ENCODE results near the gene ELAVL3. TPM values are rescaled to one million over a fixed set of nuclear protein-coding genes. Genes with fewer than 3 reads are reported as not detected.
"Not testable (repeated sequence)": the region's sequence is repeated elsewhere in the genome, so short reads cannot be mapped to it uniquely, and the experiment has no call there.

ELAVL3 gene
- polyA plus RNA-seq, 3 donors from 2014 or later, result not detected

DNA sequence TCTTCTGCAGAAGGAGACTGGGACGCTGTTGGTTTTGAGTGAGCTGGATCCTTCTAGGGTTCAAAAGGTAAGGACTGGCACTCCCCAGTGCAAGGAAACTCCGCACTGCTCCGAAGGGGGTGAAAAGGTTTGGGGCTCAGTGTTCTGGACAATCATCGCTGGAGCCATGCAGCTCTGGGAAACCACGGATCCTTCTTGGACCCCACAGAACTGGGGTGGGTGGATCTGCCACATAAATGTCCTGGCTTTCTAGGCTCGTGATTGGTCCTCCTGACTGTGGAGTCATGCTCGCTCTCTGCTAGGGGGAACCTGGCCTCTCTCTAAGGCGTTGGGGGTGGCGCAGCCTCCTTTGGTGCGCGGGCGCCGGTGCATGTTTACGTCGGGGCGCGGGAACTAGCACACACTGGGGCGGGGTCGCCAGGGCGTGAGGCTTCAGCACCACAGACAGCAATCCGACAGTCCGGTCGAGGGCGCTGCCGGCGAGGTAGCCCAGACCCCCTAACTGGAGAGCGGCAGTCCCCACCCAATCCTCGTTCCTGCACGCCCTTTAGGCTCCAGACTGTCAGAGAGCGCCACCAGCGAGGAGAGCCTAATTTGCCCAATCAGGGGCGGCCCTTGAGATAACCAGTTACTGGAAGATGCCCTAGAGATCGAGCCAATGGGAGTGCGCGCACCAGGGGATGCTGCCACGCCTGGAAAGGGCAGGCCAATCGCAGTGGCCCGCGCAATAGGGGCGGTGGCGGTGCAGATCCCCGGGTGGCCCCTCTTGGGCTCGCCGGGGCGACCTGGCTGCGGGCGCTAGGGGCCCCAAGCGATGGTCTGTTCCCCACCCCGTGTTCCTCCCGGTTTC lies 913 bp upstream of the ELAVL3 start:
- DNase-seq, result peak in 2 of 3 donors; percentile 46 to 50
- Mint-ChIP-seq H3K27me3 (ENCODE audit: low read depth in 3 of 3) (peaks cover 16 to 21% (median 19%) of the 10 kb centered on the region in 3 donors), H3K9me3 (no peaks in the 10 kb centered on the region), H3K27ac (peak overlapping the region in 1 of 6 donors; percentile 55), H3K4me1 (peaks cover 21% of the 10 kb centered on the region in 2 donors), H3K36me3 (peaks cover 0 to 7% (median 0%) of the 10 kb centered on the region in 3 donors), H3K4me3 (peak overlapping the region; percentile 47 to 79 (median 70))

DNA sequence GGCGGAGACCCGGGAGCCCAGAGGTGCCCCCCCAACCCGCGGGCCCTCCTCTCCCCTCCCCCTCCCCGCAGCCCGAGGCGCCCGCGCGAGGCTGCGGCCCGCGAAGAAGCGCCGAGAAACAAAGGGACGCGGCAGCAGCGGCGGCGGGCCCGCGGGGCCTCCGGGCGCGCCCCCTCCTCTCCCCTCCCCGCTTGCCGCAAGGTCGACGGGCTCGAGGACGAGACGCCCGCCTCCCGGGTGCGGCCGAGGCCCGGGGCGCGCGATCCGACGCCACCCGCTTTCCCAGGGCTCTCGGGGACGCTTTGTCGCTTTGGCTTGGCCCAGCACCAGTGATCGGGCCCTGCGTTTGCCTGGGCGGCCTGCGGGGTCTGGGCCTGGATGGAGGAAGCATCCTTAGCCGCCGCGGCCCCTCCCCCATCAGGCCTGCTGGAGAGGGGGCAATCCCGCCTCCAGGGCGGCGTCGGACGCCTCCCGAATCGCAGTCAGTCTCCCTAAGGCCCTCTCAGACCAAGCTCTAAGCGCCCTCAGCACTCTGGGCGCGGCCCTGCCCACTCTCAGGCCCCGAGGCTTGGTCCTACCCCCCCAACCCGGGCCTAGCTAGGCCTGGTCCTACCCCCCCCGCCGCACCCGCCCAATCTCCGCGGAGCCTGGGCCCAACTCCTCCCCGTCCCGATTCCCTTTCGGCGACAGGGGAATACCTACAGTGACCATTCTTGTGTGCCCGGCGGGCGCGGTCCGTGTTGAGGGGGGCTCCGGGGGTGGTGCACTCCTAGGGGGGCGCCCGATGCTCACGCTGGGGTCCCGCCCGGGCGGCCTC lies 740 bp downstream of the ELAVL3 start:
- Mint-ChIP-seq H3K36me3 (peaks cover 0 to 1% (median 0%) of the 10 kb centered on the region in 3 donors), H3K27me3 (ENCODE audit: low read depth in 3 of 3) (peaks cover 16 to 25% (median 19%) of the 10 kb centered on the region in 3 donors), H3K4me3 (no peak overlapping the region), H3K4me1 (peaks cover 21% of the 10 kb centered on the region in 2 donors), H3K9me3 (no peaks in the 10 kb centered on the region), H3K27ac (no peak overlapping the region)
- no peak for DNase-seq

DNA sequence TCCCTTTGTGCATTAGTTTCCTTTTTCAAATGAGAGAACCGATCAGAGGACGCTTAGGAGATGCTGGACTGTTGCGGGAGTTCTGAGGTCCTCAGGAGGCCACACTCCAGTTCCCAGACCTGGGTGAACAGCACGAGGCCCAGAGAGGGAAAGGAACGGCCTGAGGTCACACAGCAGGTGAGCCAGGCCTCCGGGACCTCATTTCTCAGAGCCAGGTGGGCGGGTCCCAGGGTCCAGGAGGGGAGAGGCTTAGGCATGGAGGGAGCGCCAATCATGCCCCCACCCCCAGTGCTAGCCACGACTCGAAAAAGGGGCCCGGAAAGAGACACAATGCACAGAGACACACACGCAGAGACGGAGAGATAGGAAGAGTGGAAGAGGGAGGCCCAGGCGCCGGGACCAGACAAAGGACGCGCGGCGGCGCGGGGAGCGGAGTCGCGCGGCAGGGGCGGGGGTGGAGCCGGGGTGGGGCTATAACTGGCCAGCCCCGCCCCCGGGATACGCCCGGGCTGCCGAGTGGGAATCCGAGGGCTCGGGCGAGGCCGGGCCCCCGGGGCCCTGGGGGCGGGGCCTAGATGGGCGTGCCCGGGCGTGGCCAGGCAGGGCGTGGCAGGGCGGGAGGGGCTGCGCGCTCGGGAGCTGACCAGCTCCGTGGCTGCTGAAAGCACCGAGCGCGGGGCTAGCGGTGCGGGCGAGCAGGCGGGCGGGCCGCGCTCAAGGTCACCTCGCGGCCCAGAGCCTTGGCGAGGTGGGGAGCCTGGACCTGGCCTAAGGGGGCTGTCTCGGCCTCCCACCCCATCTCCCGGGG lies 1.6 kb downstream of the ELAVL3 start:
- Mint-ChIP-seq H3K9me3 (no peaks in the 10 kb centered on the region), H3K27ac (no peak overlapping the region), H3K36me3 (no peaks in the 10 kb centered on the region), H3K4me1 (peaks cover 21% of the 10 kb centered on the region in 2 donors), H3K27me3 (ENCODE audit: low read depth in 3 of 3) (peaks cover 16 to 25% (median 19%) of the 10 kb centered on the region in 3 donors), H3K4me3 (peak overlapping the region in 1 of 5 donors; percentile 46)
- DNase-seq, result no peak

DNA sequence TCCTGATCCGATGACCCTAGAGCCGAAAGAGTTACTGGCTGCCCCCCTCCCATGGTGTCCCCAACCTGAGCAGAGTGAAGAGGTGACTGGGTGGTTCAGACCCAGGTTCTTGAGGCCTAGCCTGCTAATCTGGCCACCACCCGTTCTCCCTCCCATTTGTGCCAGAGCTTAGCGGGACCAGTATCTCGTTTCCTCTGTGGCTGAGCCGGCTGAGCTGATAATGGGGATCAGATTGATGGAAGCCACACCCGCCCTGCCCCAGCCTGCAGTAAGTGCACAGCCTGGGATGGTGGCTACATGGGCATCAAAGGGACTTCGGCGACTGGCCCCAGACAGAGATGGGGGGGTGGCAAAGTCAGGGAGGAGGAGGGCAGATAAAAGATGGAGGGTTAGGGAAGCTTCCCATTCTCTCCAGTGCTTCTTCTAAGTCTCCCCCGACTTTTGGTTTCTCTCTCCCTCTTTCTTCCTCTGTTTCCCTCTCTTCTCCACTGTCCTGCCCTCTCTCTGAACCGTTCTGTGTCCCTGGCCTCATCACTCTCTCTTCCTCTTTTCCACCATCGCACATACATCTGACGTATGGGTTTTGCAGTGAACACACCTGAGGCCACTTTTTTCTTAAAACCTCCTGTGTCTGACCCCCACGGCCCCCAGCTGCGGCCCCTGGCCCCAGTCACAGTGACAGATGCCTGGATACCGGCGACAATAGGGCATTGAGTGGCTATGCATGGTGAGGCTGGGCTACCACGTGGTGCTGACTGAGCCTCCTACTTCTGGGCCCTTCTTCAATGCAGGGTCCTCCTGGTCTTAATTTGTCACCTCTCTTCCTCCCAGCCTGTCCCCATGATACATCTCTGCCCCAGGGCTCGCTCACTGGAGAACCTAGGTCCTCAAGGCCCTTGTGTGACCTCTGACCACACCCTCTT lies 2.4 kb downstream of the ELAVL3 start:
- no peak overlapping the region for H3K27ac Mint-ChIP-seq
- H3K4me3 Mint-ChIP-seq, result peak overlapping the region in 1 of 5 donors; percentile 46
- H3K9me3 Mint-ChIP-seq, result no peaks in the 10 kb centered on the region
- no peaks in the 10 kb centered on the region for H3K36me3 Mint-ChIP-seq
- peaks cover 21% of the 10 kb centered on the region in 2 donors for H3K4me1 Mint-ChIP-seq
- DNase-seq, result no peak
- H3K27me3 Mint-ChIP-seq (ENCODE audit: low read depth in 3 of 3), result peaks cover 16 to 28% (median 19%) of the 10 kb centered on the region in 3 donors

DNA sequence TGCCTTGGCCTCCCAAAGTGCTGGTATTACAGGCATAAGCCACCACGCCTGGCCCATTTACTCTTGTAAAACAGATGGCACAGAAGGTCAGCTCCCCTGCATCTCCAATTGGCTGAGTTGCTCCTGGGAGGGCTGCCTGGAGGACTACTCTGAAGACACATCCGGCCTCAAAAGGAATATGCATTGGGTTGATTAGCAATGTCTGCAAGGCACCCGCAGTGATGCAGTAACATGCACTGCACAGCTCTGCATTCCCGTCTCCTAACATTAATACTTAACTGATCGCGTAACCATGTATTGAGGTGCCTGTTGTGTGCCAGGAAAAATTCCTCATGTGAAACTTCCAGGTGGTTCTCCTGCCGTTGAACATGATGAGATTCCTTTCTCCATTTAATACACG lies 5.0 kb downstream of the ELAVL3 start:
- Mint-ChIP-seq H3K27me3 (ENCODE audit: low read depth in 3 of 3) (peaks cover 6 to 16% (median 14%) of the 10 kb centered on the region in 3 donors), H3K4me1 (peaks cover 0 to 5% of the 10 kb centered on the region in 2 donors), H3K9me3 (no peaks in the 10 kb centered on the region), H3K27ac (no peak overlapping the region), H3K36me3 (no peaks in the 10 kb centered on the region), H3K4me3 (no peak overlapping the region)
- no peak for DNase-seq

DNA sequence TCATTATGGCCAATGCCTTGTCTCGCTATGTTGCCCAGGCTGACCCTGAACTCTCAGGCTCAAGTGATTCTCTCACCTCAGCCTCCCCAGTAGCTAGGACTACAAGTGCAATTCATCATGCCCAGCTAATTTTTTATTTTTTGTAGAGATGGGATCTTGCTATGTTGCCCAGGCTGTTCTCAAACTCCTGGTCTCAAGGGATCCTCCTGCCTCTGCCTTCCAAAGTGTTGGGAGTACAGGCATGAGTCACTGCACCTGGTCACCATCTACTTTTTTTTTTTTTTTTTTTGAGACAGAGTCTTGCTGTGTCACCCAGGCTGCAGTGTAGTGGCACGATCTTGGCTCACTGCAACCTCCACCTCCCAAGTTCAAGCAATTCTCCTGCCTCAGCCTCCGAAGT lies 5.5 kb downstream of the ELAVL3 start:
- not testable (repeated sequence) for H3K36me3 Mint-ChIP-seq, H3K4me3 Mint-ChIP-seq, H3K27ac Mint-ChIP-seq, H3K4me1 Mint-ChIP-seq, DNase-seq, H3K9me3 Mint-ChIP-seq
- peaks cover 8 to 16% (median 14%) of the 10 kb centered on the region in 3 donors for H3K27me3 Mint-ChIP-seq (ENCODE audit: low read depth in 3 of 3)

DNA sequence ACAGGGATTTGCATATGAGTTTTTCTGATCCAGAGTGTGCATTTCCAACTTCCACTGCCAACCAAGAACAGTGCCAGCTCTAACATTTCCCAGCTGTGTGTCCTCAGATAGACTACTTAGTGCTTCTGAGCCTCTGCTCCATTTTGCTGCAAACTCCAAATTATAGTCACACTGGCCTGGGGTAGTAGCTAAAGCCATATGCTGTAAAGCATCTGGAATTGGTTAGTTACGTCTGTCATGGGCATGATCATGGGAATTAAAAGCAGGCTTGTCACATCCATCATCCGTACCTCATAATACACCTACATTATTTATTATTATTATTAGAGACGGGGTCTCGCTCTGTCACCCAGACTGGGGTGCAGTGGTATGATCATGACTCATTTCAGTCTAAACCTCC lies 7.1 kb downstream of the ELAVL3 start:
- no peak for DNase-seq
- Mint-ChIP-seq H3K27ac (no peak overlapping the region), H3K4me3 (no peak overlapping the region), H3K27me3 (ENCODE audit: low read depth in 3 of 3) (peaks cover 2 to 11% (median 11%) of the 10 kb centered on the region in 3 donors), H3K4me1 (no peaks in the 10 kb centered on the region), H3K9me3 (no peaks in the 10 kb centered on the region), H3K36me3 (no peaks in the 10 kb centered on the region)

DNA sequence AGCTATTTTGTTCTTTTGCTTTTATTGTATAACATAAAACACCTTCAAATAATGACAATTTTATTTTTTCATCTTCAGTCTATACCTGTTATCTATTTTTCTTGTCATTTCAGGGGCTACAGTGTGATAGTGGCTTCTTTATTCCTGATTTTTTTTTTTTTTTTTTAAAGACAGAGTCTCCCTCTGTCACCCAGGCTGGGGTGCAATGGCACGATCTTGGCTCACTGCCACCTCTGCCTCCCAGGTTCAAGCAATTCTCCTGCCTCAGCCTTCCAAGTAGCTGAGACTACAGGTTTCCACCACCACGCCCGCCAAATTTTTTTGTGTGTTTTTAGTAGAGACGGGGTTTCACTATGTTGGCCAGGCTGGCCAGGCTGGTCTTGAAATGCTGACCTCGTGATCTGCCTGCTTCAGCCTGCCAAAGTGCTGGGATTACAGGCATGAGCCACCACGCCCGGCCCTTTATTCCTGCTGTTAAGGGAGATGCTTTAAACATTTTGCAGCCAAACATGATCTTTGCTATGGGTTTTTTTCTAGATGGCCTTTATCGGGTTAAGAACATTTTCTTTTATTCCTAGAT lies 12.5 kb downstream of the ELAVL3 start:
- H3K27ac Mint-ChIP-seq; DNase-seq; H3K4me3 Mint-ChIP-seq; H3K4me1 Mint-ChIP-seq; H3K36me3 Mint-ChIP-seq; H3K9me3 Mint-ChIP-seq; H3K27me3 Mint-ChIP-seq (ENCODE audit: low read depth in 3 of 3): not testable (repeated sequence)

DNA sequence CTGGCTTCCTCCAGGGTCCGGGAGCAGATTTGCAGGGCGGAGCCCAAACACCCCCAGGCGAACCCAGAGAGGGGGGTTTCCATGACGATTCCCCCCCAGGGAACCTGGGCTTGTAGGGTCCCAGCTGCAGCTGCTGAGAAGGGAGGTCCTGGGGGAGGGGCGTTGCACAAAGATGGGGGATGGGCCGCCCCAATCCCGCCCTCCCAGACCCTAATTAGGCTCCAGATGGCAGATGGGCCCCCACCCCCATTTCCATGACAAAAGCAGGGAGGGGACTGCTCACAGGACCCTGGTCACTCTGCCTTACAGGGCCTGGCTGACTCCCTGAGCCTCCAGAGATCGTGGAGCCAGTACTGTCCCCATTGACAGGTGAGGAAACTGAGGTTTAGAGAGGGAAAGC lies 15.2 kb downstream of the ELAVL3 start:
- Mint-ChIP-seq H3K4me1 (no peaks in the 10 kb centered on the region), H3K27me3 (ENCODE audit: low read depth in 3 of 3) (peaks cover under 1 to 7% (median 6%) of the 10 kb centered on the region in 3 donors), H3K36me3 (no peaks in the 10 kb centered on the region), H3K9me3 (no peaks in the 10 kb centered on the region), H3K27ac (no peak overlapping the region), H3K4me3 (no peak overlapping the region)
- no peak for DNase-seq

DNA sequence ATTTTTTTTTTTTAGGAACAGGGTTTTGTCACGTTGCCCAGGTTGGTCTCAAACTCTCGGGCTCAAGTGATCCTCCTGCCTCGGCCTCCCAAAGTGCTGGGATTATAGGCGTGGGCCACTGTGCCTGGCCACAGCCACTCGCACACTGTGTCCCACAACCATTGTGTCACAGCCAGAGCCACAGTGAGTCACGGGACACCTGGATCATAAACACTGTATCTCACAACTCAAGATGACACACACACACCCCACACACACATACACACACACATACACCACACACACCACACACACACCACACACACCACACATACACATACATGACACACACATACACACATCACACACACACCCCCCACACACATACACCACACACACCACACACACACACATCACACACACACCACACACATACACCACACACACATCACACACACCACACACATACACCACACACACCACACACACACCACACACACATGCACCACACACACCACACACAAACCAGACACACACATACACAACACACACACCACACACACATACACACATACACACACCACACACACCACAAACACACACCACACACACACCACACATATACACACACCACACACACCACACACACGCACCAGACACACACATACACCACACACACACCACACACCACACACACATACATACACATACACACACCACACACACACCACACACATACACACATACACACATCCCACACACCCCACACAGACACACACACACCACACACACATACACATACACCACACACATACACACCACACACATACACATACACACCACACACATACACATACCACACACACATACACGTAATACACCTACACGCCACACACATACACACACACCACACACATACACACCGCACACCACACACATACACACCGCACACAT lies 16.2 kb downstream of the ELAVL3 start:
- no peaks in the 10 kb centered on the region for H3K36me3 Mint-ChIP-seq
- no peak overlapping the region for H3K4me3 Mint-ChIP-seq
- no peaks in the 10 kb centered on the region for H3K9me3 Mint-ChIP-seq
- H3K4me1 Mint-ChIP-seq, result no peaks in the 10 kb centered on the region
- DNase-seq, result no peak
- H3K27me3 Mint-ChIP-seq (ENCODE audit: low read depth in 3 of 3), result peaks cover 0 to 11% (median 6%) of the 10 kb centered on the region in 3 donors
- H3K27ac Mint-ChIP-seq, result no peak overlapping the region

DNA sequence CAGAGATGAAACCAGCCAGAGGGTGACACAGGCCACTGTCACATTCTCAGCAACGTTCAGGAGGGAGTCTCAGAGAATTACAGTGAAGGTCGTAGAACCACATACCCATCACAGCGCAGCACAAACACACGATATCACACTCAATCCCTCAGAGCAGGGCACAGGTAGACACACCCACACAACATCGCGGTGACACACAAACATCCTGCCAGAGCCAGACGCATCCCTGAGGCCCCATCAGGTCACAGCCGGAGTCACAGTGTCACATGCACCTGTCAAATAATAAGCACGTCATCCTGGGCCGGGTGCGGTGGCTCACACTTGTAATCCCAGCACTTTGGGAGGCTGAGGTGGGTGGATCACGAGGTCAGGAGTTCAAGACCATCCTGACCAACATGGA lies 17.5 kb downstream of the ELAVL3 start:
- DNase-seq, result no peak
- Mint-ChIP-seq H3K4me1 (no peaks in the 10 kb centered on the region), H3K27ac (peak overlapping the region in 1 of 6 donors; percentile 3), H3K4me3 (no peak overlapping the region), H3K9me3 (no peaks in the 10 kb centered on the region), H3K27me3 (ENCODE audit: low read depth in 3 of 3) (peaks cover 0 to 11% (median 4%) of the 10 kb centered on the region in 3 donors), H3K36me3 (no peaks in the 10 kb centered on the region)

DNA sequence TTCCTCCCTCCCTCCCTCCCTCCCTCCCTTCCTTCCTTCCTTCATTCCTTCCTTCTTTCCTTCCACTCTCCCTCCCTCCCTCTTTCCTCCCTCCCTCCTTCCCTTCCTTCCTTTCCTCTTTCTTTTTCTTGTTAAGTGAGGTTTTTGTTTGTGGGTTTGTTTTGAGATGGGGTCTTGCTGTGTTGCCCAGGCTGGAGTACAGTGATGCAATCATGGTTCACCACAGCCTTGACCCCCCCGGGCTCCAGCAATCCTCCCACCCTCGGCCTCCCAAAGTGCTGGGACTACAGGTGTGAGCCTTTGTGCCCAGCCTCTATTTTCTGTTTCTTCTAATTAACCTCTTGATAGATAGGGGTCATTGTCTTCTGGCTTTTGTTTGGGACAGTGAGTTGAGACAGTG lies 19.4 kb downstream of the ELAVL3 start:
- no peak overlapping the region for H3K27ac Mint-ChIP-seq
- H3K4me1 Mint-ChIP-seq, result no peaks in the 10 kb centered on the region
- no peaks in the 10 kb centered on the region for H3K36me3 Mint-ChIP-seq
- H3K27me3 Mint-ChIP-seq (ENCODE audit: low read depth in 3 of 3), result peaks cover 0 to 11% (median 0%) of the 10 kb centered on the region in 3 donors
- no peak for DNase-seq
- no peak overlapping the region for H3K4me3 Mint-ChIP-seq
- H3K9me3 Mint-ChIP-seq, result no peaks in the 10 kb centered on the region

All from immature natural killer cell (primary cell).